Mesenchymal stem cell (in vitro differentiated cells and primary cell): ENCODE data around the gene MYO1D.

ENCODE experiments used
- DNase-seq: peaks from one replicate; pipeline ENCODE4 v3.0.0-alpha.2; 2013
- H2AFZ ChIP-seq: one replicate; pipeline ENCODE4 v1.6.1; 2013; ENCODE audit warnings: low read depth, mild to moderate bottlenecking, control low read depth, inconsistent platforms, low read length, moderate library complexity
- H2AK5ac ChIP-seq: 2 replicates; pipeline ENCODE4 v1.6.1; 2013; ENCODE audit warnings: low read length, moderate library complexity, mild to moderate bottlenecking, inconsistent platforms; ENCODE audit not compliant: severe bottlenecking
- H2BK120ac ChIP-seq: one replicate; pipeline ENCODE4 v1.6.1; 2013; ENCODE audit warnings: low read depth, mild to moderate bottlenecking, inconsistent platforms, low read length, moderate library complexity
- H2BK12ac ChIP-seq, 2 experiments: one replicate each; pipeline ENCODE4 v1.6.1; 2013; ENCODE audit warnings: inconsistent platforms in 2 of 2, low read length in 2 of 2, mild to moderate bottlenecking in 2 of 2, moderate library complexity in 2 of 2, control low read depth in 1 of 2
- H2BK15ac ChIP-seq: one replicate; pipeline ENCODE4 v1.6.1; 2013; ENCODE audit warnings: mild to moderate bottlenecking, low read depth, inconsistent platforms; ENCODE audit not compliant: poor library complexity, severe bottlenecking
- H2BK5ac ChIP-seq: 2 replicates; pipeline ENCODE4 v1.6.1; 2013; ENCODE audit warnings: low read depth, mild to moderate bottlenecking, low read length, control low read depth, inconsistent platforms; ENCODE audit not compliant: poor library complexity, severe bottlenecking
- H3K14ac ChIP-seq, 2 experiments: one replicate each; pipeline ENCODE4 v1.6.1; 2013; ENCODE audit warnings: inconsistent platforms in 2 of 2, low read length in 2 of 2, control low read depth in 1 of 2, mild to moderate bottlenecking in 1 of 2, moderate library complexity in 1 of 2
- H3K18ac ChIP-seq, 2 experiments: one replicate each; pipeline ENCODE4 v1.6.1; 2013; ENCODE audit warnings: inconsistent platforms in 2 of 2, low read length in 2 of 2, control low read depth in 1 of 2, low read depth in 1 of 2, mild to moderate bottlenecking in 1 of 2
- H3K23ac ChIP-seq, 2 experiments: one replicate each; pipeline ENCODE4 v1.6.1; 2013; ENCODE audit warnings: inconsistent platforms in 2 of 2, low read length in 2 of 2, mild to moderate bottlenecking in 2 of 2, moderate library complexity in 2 of 2, control low read depth in 1 of 2
- H3K27ac ChIP-seq: 2 replicates; pipeline ENCODE4 v1.5.1; 2013; ENCODE audit warnings: mild to moderate bottlenecking, moderate library complexity, low read length, control low read depth, inconsistent platforms; ENCODE audit not compliant: poor library complexity, severe bottlenecking
- H3K27me3 ChIP-seq, 2 experiments: 2 replicates each; pipeline versions ENCODE4 v1.6.1 to v1.7.0; 2013; ENCODE audit warnings: low read length in 2 of 2, mild to moderate bottlenecking in 2 of 2, moderate library complexity in 2 of 2, control low read depth in 1 of 2, inconsistent platforms in 1 of 2; ENCODE audit not compliant: control insufficient read depth in 1 of 2, insufficient read depth in 1 of 2
- H3K36me3 ChIP-seq, 2 experiments: 2 replicates each; pipeline versions ENCODE4 v1.6.1 to v1.7.0; 2013; ENCODE audit warnings: low read length in 2 of 2, control low read depth in 1 of 2, inconsistent platforms in 1 of 2, low read depth in 1 of 2, mild to moderate bottlenecking in 1 of 2; ENCODE audit not compliant: insufficient read depth in 2 of 2, control insufficient read depth in 1 of 2
- H3K4ac ChIP-seq, 2 experiments: one replicate each; pipeline ENCODE4 v1.6.1; 2013; ENCODE audit warnings: inconsistent platforms in 2 of 2, low read length in 2 of 2, mild to moderate bottlenecking in 2 of 2, moderate library complexity in 2 of 2, control low read depth in 1 of 2, low read depth in 1 of 2
- H3K4me1 ChIP-seq: 2 replicates; pipeline ENCODE4 v1.6.1; 2013; ENCODE audit warnings: low read depth, low read length, control low read depth; ENCODE audit not compliant: control insufficient read depth, insufficient read depth
- H3K4me2 ChIP-seq: 2 replicates; pipeline ENCODE4 v1.6.1; 2013; ENCODE audit warnings: low read length, mild to moderate bottlenecking, inconsistent platforms; ENCODE audit not compliant: poor library complexity, severe bottlenecking
- H3K4me3 ChIP-seq, 2 experiments: 2 replicates each; pipeline versions ENCODE4 v1.5.1 to v1.7.0; 2013; ENCODE audit warnings: low read length in 2 of 2, mild to moderate bottlenecking in 2 of 2, control low read depth in 1 of 2, low read depth in 1 of 2; ENCODE audit not compliant: insufficient read depth in 1 of 2
- H3K79me1 ChIP-seq: replicated peaks from 2 replicates; pipeline ENCODE4 v1.6.1; 2013; ENCODE audit warnings: mild to moderate bottlenecking, control low read depth, low read length, inconsistent platforms; ENCODE audit not compliant: poor library complexity, severe bottlenecking
- H3K9ac ChIP-seq: 2 replicates; pipeline ENCODE4 v1.7.0; 2013; ENCODE audit warnings: mild to moderate bottlenecking, low read length, moderate library complexity
- H3K9me3 ChIP-seq: 2 replicates; pipeline ENCODE4 v1.7.0; 2013; ENCODE audit warnings: mild to moderate bottlenecking, low read length; ENCODE audit not compliant: control insufficient read depth
- H4K8ac ChIP-seq: one replicate; pipeline ENCODE4 v1.6.1; 2013; ENCODE audit warnings: inconsistent platforms, mild to moderate bottlenecking, low read length, moderate library complexity
- H4K91ac ChIP-seq: one replicate; pipeline ENCODE4 v1.6.1; 2013; ENCODE audit warnings: mild to moderate bottlenecking, low read length, inconsistent platforms
- WGBS: methylation state at CpG from one replicate; pipeline ENCODE4 v1.1.7; 2013; ENCODE audit warnings: mixed read lengths; 5-methylcytosine and 5-hydroxymethylcytosine counted together

MYO1D gene

DNA sequence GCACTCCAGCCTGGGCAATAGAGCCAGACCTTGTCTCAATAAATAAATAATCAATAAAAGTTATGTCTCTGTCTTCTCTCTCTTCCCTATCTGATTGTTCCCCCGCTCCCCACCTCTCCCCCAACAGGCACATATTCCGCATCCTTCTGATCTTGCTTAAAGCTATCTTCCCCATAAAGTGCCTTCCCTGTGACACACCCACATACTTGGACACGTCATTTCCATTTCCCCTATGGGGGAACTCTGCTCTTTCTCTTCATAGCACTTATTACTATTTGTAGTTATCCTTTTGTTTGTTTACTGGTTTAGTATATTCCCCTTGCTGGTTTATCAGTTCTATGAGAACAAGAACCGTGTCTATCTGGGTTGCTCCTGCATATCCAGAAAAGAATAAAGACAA, 14.9 kb downstream of the MYO1D start:
- Histone ChIP-seq H3K9ac (no peak overlapping the region), H2AFZ (no peak overlapping the region), H2BK120ac (no peak overlapping the region), H3K27me3 (no peaks in the 10 kb centered on the region), H3K23ac (no peak overlapping the region), H3K4me3 (no peak overlapping the region), H3K18ac (no peak overlapping the region), H3K4ac (no peak overlapping the region), H2AK5ac (no peak overlapping the region), H3K4me1 (no peaks in the 10 kb centered on the region), H4K8ac (no peak overlapping the region), H3K14ac (no peak overlapping the region), H3K27ac (no peak overlapping the region), H3K36me3 (no peaks in the 10 kb centered on the region), H2BK5ac (no peak overlapping the region), H2BK12ac (no peak overlapping the region), H2BK15ac (no peak overlapping the region), H3K79me1 (no peaks in the 10 kb centered on the region), H3K4me2 (no peak overlapping the region), H3K9me3 (no peaks in the 10 kb centered on the region), H4K91ac (no peak overlapping the region)
- no peak for DNase-seq
- WGBS: 95% methylated on average over 3 of the region's 4 CpGs

GRCh38 chr17:32859857-32860525, 16.9 kb downstream of the MYO1D start:
- Histone ChIP-seq H3K9ac (no peak overlapping the region), H2BK12ac (no peak overlapping the region), H2AFZ (no peak overlapping the region), H3K36me3 (no peaks in the 10 kb centered on the region), H3K27ac (no peak overlapping the region), H3K27me3 (no peaks in the 10 kb centered on the region), H3K4me3 (no peak overlapping the region), H3K4ac (no peak overlapping the region), H3K4me2 (no peak overlapping the region), H3K4me1 (no peaks in the 10 kb centered on the region), H2AK5ac (no peak overlapping the region), H2BK15ac (no peak overlapping the region), H2BK120ac (no peak overlapping the region), H3K9me3 (no peaks in the 10 kb centered on the region), H2BK5ac (no peak overlapping the region), H3K18ac (no peak overlapping the region), H3K79me1 (no peaks in the 10 kb centered on the region), H4K8ac (no peak overlapping the region), H3K14ac (no peak overlapping the region), H4K91ac (no peak overlapping the region), H3K23ac (no peak overlapping the region)
- no peak for DNase-seq
- 35% methylated on average over 1 of the region's 2 CpGs for WGBS

DNA sequence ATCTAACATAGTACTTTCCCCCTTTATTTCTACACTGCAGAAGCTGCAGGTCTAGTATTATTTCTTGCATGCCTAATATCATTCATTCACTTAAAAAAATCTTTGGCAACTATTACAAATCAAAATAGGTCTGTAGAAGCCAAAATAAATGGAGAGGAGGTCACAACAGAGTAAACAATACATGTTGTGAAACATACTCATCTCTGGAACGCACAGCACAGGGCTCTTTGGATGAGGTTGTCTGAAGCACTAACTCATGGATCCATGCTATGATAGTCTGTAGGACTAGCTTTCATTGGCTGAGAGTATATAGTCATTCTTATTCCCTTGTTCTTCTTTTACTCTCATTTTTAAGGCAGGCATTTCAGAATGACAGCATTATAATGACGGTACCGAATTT, 21.3 kb downstream of the MYO1D start:
- Histone ChIP-seq H3K9me3 (no peaks in the 10 kb centered on the region), H3K79me1 (no peaks in the 10 kb centered on the region), H3K18ac (no peak overlapping the region), H3K27ac (no peak overlapping the region), H3K4me3 (no peak overlapping the region), H2AFZ (no peak overlapping the region), H3K4me1 (no peaks in the 10 kb centered on the region), H3K9ac (no peak overlapping the region), H2AK5ac (no peak overlapping the region), H3K27me3 (no peaks in the 10 kb centered on the region), H3K23ac (no peak overlapping the region), H3K14ac (no peak overlapping the region), H3K4ac (no peak overlapping the region), H4K91ac (no peak overlapping the region), H2BK15ac (no peak overlapping the region), H2BK120ac (no peak overlapping the region), H3K4me2 (no peak overlapping the region), H2BK5ac (no peak overlapping the region), H4K8ac (no peak overlapping the region), H3K36me3 (peaks cover 0 to 4% of the 10 kb centered on the region in 2 experiments), H2BK12ac (no peak overlapping the region)
- no peak for DNase-seq
- 86% methylated on average over 3 of the region's 3 CpGs for WGBS

DNA sequence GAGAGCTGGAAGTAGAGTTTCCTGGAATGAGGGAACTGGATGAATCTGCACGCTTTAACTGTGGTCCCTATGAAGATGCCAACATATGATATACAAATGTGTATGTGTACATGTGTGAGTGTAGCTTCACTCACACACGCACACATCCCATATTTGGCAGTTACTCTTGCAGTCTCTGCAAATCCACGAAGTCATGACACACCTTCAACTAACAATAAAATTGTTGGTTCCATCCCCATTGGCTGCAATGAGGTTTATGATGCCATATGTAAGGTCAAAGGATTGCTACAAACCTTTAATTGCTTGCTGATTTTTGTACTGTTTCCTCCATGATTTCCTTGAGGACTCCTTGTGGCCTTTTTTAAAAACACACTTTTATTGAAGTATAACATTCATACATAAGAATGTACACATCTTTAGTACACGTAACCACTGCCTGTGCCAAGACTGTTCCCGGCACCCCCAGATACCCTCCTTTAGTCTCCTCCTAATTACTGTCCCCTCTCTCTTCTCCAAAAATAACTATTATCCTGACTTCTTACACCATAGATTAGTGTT, 22.0 kb downstream of the MYO1D start:
- Histone ChIP-seq H3K9me3 (no peaks in the 10 kb centered on the region), H3K79me1 (no peaks in the 10 kb centered on the region), H3K23ac (no peak overlapping the region), H4K91ac (no peak overlapping the region), H2BK120ac (no peak overlapping the region), H3K4me2 (no peak overlapping the region), H3K4me3 (no peak overlapping the region), H2AK5ac (no peak overlapping the region), H3K18ac (no peak overlapping the region), H3K9ac (no peak overlapping the region), H3K36me3 (peaks cover 0 to 4% of the 10 kb centered on the region in 2 experiments), H2BK15ac (no peak overlapping the region), H2AFZ (no peak overlapping the region), H2BK5ac (no peak overlapping the region), H4K8ac (no peak overlapping the region), H3K4me1 (no peaks in the 10 kb centered on the region), H3K4ac (no peak overlapping the region), H3K14ac (no peak overlapping the region), H3K27ac (no peak overlapping the region), H2BK12ac (no peak overlapping the region), H3K27me3 (no peaks in the 10 kb centered on the region)
- 100% methylated on average over 3 of the region's 5 CpGs for WGBS
- no peak for DNase-seq
